Colonic mucosa (tissue), 4 donors: ENCODE measurements around the gene SH2D7. TPM values are rescaled to one million over a fixed set of nuclear protein-coding genes. Genes with fewer than 3 reads are reported as not detected.

Experiments used
- DNase-seq: peaks from one replicate; pipeline ENCODE4 v3.0.0-alpha.2; 2020
- H3K27ac ChIP-seq: fragments of 200-600 bp; one replicate; pipeline ENCODE4 v1.8.0; 2021
- H3K27me3 ChIP-seq: fragments of 200-600 bp; one replicate; pipeline ENCODE4 v1.8.0; 2021
- H3K36me3 ChIP-seq: fragments of 200-600 bp; one replicate; pipeline ENCODE4 v1.8.0; 2021
- H3K4me1 ChIP-seq: fragments of 200-600 bp; one replicate; pipeline ENCODE4 v1.8.0; 2021; ENCODE audit warnings: mild to moderate bottlenecking
- H3K4me3 ChIP-seq: fragments of 200-600 bp; one replicate; pipeline ENCODE4 v1.8.0; 2021
- H3K9ac ChIP-seq, 2 donors: one replicate each; pipeline ENCODE4 v1.7.0; 2013; ENCODE audit warnings: control low read depth in 2 of 2, low read depth in 2 of 2, low read length in 2 of 2
- H3K9me3 ChIP-seq: fragments of 200-600 bp; one replicate; pipeline ENCODE4 v1.8.0; 2021
- intact Hi-C: fragments of 100-400 bp; cut with DNase I; formaldehyde crosslinking; loops from one replicate; pipeline ENCODE4 v1.14.1; 2022
- total RNA-seq, 2 donors: library from RNA; stranded (reverse); fragmentation: NEBNext Ultra II Directional in 1 of 2; extraction: Animal tissue kit (Norgen Biotek cat#: 25700) in 1 of 2; gene quantifications; one replicate each; pipeline ENCODE4 v1.2.1, GENCODE V29; 2021
- TF ChIP-seq, protein P1 (sequence below): fragments of 200-600 bp; IDR thresholded peaks from one replicate; pipeline ENCODE4 v1.8.0; 2022; ENCODE audit warnings: antibody characterized with exemption, mild to moderate bottlenecking
- donor health status: healthy.
- donor health status: DM: no; HTN: no; CAD: no.
- donor health status: DM: no; HTN: no; CAD: no.

The SH2D7 gene
- total RNA-seq, 2 donors from 2014 or later = 0.58 to 1.6 TPM

DNA sequence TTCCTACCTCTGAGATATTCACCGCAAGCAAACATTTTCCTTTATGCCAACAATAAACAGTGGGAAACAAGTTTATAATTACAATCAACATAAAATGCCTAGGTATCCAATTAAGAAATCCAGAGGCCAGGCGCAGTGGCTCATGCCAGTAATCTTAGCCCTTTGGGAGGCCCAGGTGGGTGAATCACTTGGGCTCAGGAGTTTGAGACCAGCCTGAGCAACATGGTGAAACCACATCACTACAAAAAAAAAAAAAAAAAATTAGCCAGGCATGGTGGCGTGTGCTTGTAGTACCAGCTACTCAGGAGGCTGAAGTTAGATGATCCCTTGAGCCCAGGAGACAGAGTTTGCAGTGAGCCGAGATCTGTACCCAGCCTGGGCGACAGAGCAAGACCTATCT, 32.1 kb upstream of the SH2D7 start:
- TF ChIP-seq, protein P1, sequence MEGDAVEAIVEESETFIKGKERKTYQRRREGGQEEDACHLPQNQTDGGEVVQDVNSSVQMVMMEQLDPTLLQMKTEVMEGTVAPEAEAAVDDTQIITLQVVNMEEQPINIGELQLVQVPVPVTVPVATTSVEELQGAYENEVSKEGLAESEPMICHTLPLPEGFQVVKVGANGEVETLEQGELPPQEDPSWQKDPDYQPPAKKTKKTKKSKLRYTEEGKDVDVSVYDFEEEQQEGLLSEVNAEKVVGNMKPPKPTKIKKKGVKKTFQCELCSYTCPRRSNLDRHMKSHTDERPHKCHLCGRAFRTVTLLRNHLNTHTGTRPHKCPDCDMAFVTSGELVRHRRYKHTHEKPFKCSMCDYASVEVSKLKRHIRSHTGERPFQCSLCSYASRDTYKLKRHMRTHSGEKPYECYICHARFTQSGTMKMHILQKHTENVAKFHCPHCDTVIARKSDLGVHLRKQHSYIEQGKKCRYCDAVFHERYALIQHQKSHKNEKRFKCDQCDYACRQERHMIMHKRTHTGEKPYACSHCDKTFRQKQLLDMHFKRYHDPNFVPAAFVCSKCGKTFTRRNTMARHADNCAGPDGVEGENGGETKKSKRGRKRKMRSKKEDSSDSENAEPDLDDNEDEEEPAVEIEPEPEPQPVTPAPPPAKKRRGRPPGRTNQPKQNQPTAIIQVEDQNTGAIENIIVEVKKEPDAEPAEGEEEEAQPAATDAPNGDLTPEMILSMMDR = no peak
- H3K27ac ChIP-seq = peak overlapping the region; percentile 35
- H3K9me3 ChIP-seq = no peaks in the 10 kb centered on the region
- peaks cover 37% of the 10 kb centered on the region for H3K4me1 ChIP-seq
- H3K4me3 ChIP-seq = no peak overlapping the region
- H3K27me3 ChIP-seq = no peaks in the 10 kb centered on the region
- H3K36me3 ChIP-seq = no peaks in the 10 kb centered on the region
- no peak for DNase-seq
- no peak overlapping the region for H3K9ac ChIP-seq
- intact Hi-C loops = no loop called here

- DNase-seq = no peak
- H3K27ac ChIP-seq = peak overlapping the region; percentile 41
- H3K4me3 ChIP-seq = no peak overlapping the region
- peak overlapping the region in 1 of 2 donors; percentile 32 for H3K9ac ChIP-seq
- TF ChIP-seq, protein P1 = no peak
- no peaks in the 10 kb centered on the region for H3K36me3 ChIP-seq
- peaks cover 42% of the 10 kb centered on the region for H3K4me1 ChIP-seq
- H3K9me3 ChIP-seq = no peaks in the 10 kb centered on the region
- intact Hi-C loops = no loop called here
- H3K27me3 ChIP-seq = no peaks in the 10 kb centered on the region
These were observed 30.4 kb upstream of the SH2D7 start for GRCh38 chr15:78061963-78062427.

DNA sequence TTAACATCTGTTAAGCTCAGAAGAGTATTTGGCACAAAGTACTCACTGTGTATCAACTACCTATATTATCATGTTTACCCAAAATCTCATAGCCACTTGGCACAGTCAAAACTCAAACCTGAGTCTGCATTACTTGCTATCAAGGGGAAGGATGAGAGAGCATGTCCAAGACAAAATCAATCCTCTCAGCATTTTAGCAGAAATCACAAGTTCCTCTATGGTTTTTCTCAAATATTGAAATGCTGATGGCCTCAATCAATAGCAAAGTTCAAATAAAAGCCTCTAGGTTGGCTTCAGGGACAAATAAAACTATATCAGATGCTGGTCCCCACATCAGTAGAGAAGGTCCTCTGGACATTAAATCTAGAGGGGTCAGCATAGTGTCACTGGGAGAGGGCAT, 29.1 kb upstream of the SH2D7 start:
- intact Hi-C loops = no loop called here
- H3K9me3 ChIP-seq = no peaks in the 10 kb centered on the region
- no peak overlapping the region for H3K9ac ChIP-seq
- no peaks in the 10 kb centered on the region for H3K36me3 ChIP-seq
- H3K27me3 ChIP-seq = no peaks in the 10 kb centered on the region
- DNase-seq = no peak
- TF ChIP-seq, protein P1 = no peak
- H3K27ac ChIP-seq = peak overlapping the region; percentile 41
- no peak overlapping the region for H3K4me3 ChIP-seq
- H3K4me1 ChIP-seq = peaks cover 47% of the 10 kb centered on the region

DNA sequence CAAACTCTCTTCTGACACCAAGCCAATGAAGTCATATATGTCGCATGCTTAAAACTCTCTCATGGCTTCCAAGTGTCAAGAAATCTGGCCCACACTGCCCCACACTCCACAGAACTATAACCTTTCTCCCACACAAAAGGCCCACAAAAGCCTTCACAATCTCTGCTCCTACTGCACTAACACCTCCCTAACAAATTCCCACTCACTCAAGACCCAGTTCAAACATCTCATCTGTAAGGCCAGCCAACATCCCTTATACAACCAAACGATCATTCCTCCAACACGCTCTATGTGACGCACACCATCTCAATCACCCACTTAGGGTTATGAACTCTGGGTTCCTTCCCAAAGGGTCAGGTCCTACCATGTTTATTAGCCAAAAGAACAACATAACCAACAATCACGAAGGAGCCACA, 28.4 kb upstream of the SH2D7 start:
- no peak overlapping the region for H3K9ac ChIP-seq
- DNase-seq = no peak
- no peak overlapping the region for H3K4me3 ChIP-seq
- H3K36me3 ChIP-seq = no peaks in the 10 kb centered on the region
- peak overlapping the region; percentile 62 for H3K27ac ChIP-seq
- TF ChIP-seq, protein P1 = no peak
- peaks cover 45% of the 10 kb centered on the region for H3K4me1 ChIP-seq
- no peaks in the 10 kb centered on the region for H3K9me3 ChIP-seq
- no peaks in the 10 kb centered on the region for H3K27me3 ChIP-seq
- intact Hi-C loops = no loop called here

- Histone ChIP-seq H3K27ac (peak overlapping the region; percentile 62), H3K4me3 (no peak overlapping the region), H3K36me3 (no peaks in the 10 kb centered on the region), H3K4me1 (peaks cover 40% of the 10 kb centered on the region), H3K9me3 (no peaks in the 10 kb centered on the region), H3K9ac (no peak overlapping the region), H3K27me3 (no peaks in the 10 kb centered on the region)
- no peak for DNase-seq
- TF ChIP-seq, protein P1 = no peak
- intact Hi-C loops = no loop called here
These were observed 27.8 kb upstream of the SH2D7 start for GRCh38 chr15:78064544-78064943.
